RWPE2 (cell line): ENCODE measurements around the gene OMG.
"Not testable (repeated sequence)": the region's sequence is repeated elsewhere in the genome, so short reads cannot be mapped to it uniquely, and the experiment has no call there.

Experiments
- ATAC-seq: fragments of 200-7000 bp; cut with Tn5 transposase; 3 replicates; pipeline ENCODE4 v1.9.1; 2021; ENCODE audit warnings: low read depth
- DNase-seq: peaks from one replicate; pipeline ENCODE4 v3.0.0-alpha.2; 2020; ENCODE audit warnings: low spot score
- H3K27ac ChIP-seq: fragments of 450-650 bp; 2 replicates; pipeline ENCODE4 v1.5.1; 2017; ENCODE audit warnings: mild to moderate bottlenecking; ENCODE audit not compliant: poor library complexity, severe bottlenecking
- H3K27me3 ChIP-seq: fragments of 250-450 bp; sonication (Bioruptor Pico); 2 replicates; pipeline ENCODE4 v1.5.1; 2021; ENCODE audit warnings: mild to moderate bottlenecking, moderate library complexity; ENCODE audit not compliant: insufficient read depth, poor library complexity, severe bottlenecking
- H3K36me3 ChIP-seq: fragments of 250-450 bp; sonication (Bioruptor Pico); 2 replicates; pipeline ENCODE4 v1.5.1; 2020; ENCODE audit warnings: low read depth, mild to moderate bottlenecking, moderate library complexity
- H3K4me1 ChIP-seq: fragments of 250-450 bp; sonication (Bioruptor Pico); 2 replicates; pipeline ENCODE4 v1.5.1; 2021; ENCODE audit warnings: mild to moderate bottlenecking, moderate library complexity; ENCODE audit not compliant: insufficient read depth, poor library complexity, severe bottlenecking
- H3K4me3 ChIP-seq: fragments of 250-450 bp; sonication (Bioruptor Pico); 2 replicates; pipeline ENCODE4 v1.5.1; 2021; ENCODE audit warnings: mild to moderate bottlenecking, moderate library complexity; ENCODE audit not compliant: severe bottlenecking
- H3K9me3 ChIP-seq: fragments of 250-450 bp; sonication (Bioruptor Pico); 2 replicates; pipeline ENCODE4 v1.5.1; 2021; ENCODE audit warnings: mild to moderate bottlenecking, moderate library complexity; ENCODE audit not compliant: severe bottlenecking
- TF ChIP-seq, protein P1 (sequence below): fragments of 450-650 bp; IDR thresholded peaks from one replicate; pipeline ENCODE4 v1.5.1; 2017; ENCODE audit warnings: mild to moderate bottlenecking, moderate library complexity; ENCODE audit not compliant: poor library complexity, severe bottlenecking

The OMG gene

DNA sequence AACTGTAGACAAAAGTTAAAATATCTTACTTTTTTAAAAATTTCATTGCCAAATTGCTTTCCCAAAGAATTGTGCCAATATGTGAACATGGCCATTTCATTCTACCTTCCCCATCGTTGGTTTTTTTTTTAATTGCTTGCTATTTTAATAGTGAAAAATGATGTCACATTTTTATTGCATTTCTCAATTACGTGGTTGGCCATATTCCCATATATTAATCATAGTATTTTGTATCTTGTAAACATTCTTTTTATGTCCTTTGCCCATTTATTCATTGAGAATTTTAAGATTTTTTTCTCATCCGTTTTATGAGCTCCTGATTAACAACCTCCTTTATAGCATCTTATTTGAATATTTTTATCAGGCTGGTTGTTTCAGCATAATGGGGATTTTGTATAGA, 7.2 kb downstream of the OMG start:
- H3K36me3 ChIP-seq: peaks cover 26% of the 10 kb centered on the region; the same call in 1 of the 2 replicates
- no peaks in the 10 kb centered on the region for H3K27me3 ChIP-seq
- H3K27ac ChIP-seq: no peak overlapping the region
- ATAC-seq (no peak), DNase-seq (no peak)
- TF ChIP-seq, protein P1, sequence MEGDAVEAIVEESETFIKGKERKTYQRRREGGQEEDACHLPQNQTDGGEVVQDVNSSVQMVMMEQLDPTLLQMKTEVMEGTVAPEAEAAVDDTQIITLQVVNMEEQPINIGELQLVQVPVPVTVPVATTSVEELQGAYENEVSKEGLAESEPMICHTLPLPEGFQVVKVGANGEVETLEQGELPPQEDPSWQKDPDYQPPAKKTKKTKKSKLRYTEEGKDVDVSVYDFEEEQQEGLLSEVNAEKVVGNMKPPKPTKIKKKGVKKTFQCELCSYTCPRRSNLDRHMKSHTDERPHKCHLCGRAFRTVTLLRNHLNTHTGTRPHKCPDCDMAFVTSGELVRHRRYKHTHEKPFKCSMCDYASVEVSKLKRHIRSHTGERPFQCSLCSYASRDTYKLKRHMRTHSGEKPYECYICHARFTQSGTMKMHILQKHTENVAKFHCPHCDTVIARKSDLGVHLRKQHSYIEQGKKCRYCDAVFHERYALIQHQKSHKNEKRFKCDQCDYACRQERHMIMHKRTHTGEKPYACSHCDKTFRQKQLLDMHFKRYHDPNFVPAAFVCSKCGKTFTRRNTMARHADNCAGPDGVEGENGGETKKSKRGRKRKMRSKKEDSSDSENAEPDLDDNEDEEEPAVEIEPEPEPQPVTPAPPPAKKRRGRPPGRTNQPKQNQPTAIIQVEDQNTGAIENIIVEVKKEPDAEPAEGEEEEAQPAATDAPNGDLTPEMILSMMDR: no peak
- peaks cover 10% of the 10 kb centered on the region for H3K4me1 ChIP-seq
- no peaks in the 10 kb centered on the region for H3K9me3 ChIP-seq
- H3K4me3 ChIP-seq: no peak overlapping the region

DNA sequence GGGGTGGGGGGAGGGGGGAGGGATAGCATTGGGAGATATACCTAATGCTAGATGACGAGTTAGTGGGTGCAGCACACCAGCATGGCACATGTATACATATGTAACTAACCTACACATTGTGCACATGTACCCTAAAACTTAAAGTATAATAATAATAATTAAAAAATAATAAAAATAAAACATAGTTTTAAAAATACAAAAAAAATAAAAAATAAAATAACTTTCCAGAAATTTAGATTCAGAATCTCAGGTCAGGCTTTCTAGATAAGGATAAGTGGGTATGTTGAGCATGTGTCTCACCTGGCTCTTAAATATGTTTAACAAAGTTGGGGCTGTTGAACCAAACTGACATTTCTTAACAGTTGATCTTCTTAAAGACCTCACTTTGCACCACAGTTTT, 9.1 kb downstream of the OMG start:
- H3K36me3 ChIP-seq: peaks cover 26% of the 10 kb centered on the region
- not testable (repeated sequence) for H3K4me3 ChIP-seq, DNase-seq, H3K27me3 ChIP-seq, H3K27ac ChIP-seq, ATAC-seq, H3K9me3 ChIP-seq
- H3K4me1 ChIP-seq: peaks cover 10% of the 10 kb centered on the region

GRCh38 chr17:31286587-31286986, 10.5 kb downstream of the OMG start:
- no peak for DNase-seq
- no peak overlapping the region for H3K4me3 ChIP-seq

DNA sequence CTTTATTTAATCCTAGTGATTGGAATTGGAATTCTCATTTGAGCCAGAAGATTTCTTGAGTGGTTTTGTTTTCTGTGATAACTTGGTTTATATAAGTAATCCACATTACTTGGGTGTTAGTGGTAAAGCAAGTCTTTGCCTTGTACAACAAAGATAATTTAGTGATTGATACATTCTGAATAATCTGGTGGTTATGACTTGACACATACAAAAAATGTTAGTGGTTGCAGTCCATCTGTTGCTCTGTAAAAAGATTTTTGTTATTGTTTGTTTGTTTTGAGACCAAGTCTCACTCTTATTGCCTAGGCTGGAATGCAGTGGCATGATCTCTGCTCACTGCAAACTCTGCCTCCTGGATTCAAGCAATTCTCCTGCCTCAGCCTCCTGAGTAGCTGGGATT, 13.2 kb downstream of the OMG start:
- H3K4me3 ChIP-seq: no peak overlapping the region
- ATAC-seq (no peak), DNase-seq (no peak)
- H3K9me3 ChIP-seq: no peaks in the 10 kb centered on the region
- H3K27me3 ChIP-seq: no peaks in the 10 kb centered on the region
- peaks cover 15% of the 10 kb centered on the region; the same call in 1 of the 2 replicates for H3K36me3 ChIP-seq
- no peak overlapping the region for H3K27ac ChIP-seq
- TF ChIP-seq, protein P1: no peak
- no peaks in the 10 kb centered on the region for H3K4me1 ChIP-seq

More at GRCh38 chr17:31286587-31286986, 10.5 kb downstream of the OMG start:
- Histone ChIP-seq H3K36me3 (peaks cover 24% of the 10 kb centered on the region), H3K4me1 (peaks cover 10% of the 10 kb centered on the region), H3K9me3 (no peaks in the 10 kb centered on the region), H3K27me3 (no peaks in the 10 kb centered on the region), H3K27ac (no peak overlapping the region)
- TF ChIP-seq, protein P1: no peak
- no peak for ATAC-seq

DNA sequence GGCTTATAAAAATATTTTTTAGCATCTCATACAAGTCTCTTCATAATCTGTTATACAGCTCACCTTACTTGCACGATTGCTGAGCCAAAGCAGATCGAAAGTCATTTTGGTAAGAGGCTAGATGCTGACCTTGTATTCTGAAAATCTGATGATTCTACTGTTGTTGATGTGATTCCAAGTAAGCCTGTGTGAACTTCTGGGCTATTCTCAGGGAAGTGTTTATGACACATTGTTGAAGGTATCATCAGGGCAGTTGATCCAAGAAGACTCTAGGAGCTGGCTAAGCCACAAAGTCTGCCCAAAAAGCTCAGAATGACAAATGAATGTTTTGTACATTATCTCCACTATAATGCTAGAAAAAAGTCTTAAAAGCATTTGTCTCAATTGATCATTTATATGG, 16.0 kb downstream of the OMG start:
- no peak overlapping the region for H3K27ac ChIP-seq
- no peak for DNase-seq
- ATAC-seq: no peak
- H3K4me3 ChIP-seq: no peak overlapping the region
- TF ChIP-seq, protein P1: no peak
- no peaks in the 10 kb centered on the region for H3K27me3 ChIP-seq
- peaks cover 35% of the 10 kb centered on the region for H3K36me3 ChIP-seq
- H3K4me1 ChIP-seq: no peaks in the 10 kb centered on the region
- H3K9me3 ChIP-seq: no peaks in the 10 kb centered on the region
